ENCODE results near the gene REC114. TPM values are rescaled to one million over a fixed set of nuclear protein-coding genes. Genes with fewer than 3 reads are reported as not detected.

Gene REC114
- total and polyA plus RNA-seq, 10 of the 15 experiments (the other 5 are each of a cell fraction or from before 2014, with no cell fraction given): not detected

- Histone ChIP-seq H2AFZ (ENCODE audit: control insufficient read depth, low read depth, low read length) (no peak overlapping the region), H3K27me3 (replicated peaks in 1 of 2; ENCODE audit: control insufficient read depth in 2 of 2, insufficient read depth in 2 of 2, low read length in 1 of 2) (no peaks in the 10 kb centered on the region), H3K79me2 (ENCODE audit: control insufficient read depth, insufficient read depth, low read length) (no peaks in the 10 kb centered on the region), H3K27ac (ENCODE audit: control insufficient read depth, insufficient read depth) (no peak overlapping the region), H3K36me3 (ENCODE audit: control insufficient read depth in 2 of 2, insufficient read depth in 2 of 2, low read length in 1 of 2) (no peaks in the 10 kb centered on the region), H3K9me3 (replicated peaks; ENCODE audit: control insufficient read depth, insufficient read depth, low read length) (no peaks in the 10 kb centered on the region), H3K4me1 (ENCODE audit: control insufficient read depth, insufficient read depth, low read length) (no peaks in the 10 kb centered on the region), H4K20me1 (ENCODE audit: control insufficient read depth, insufficient read depth) (no peaks in the 10 kb centered on the region), H3K9ac (ENCODE audit: control insufficient read depth, insufficient read depth, low read length) (no peak overlapping the region), H3K4me2 (ENCODE audit: control insufficient read depth, insufficient read depth) (no peak overlapping the region), H3K4me3 (no peak overlapping the region)
- TF ChIP-seq NFYA (IDR thresholded peaks at IDR 0.05; ENCODE audit: borderline replicate concordance, low read depth, low read length) (no peak), PBX3 (IDR thresholded peaks at IDR 0.05; ENCODE audit: insufficient replicate concordance, low read depth, low read length) (no peak), REST (IDR thresholded peaks at IDR 0.05; ENCODE audit: low read depth, low read length) (no peak), TBL1XR1 (IDR thresholded peaks at IDR 0.05; ENCODE audit: low read depth, low read length) (no peak), SREBF2 (IDR thresholded peaks at IDR 0.05; ENCODE audit: low read length) (no peak)
- DNase-seq (ENCODE audit: low read depth, low spot score) (no peak), ATAC-seq (no peak), FAIRE-seq (no peak)
- in situ Hi-C loops (cut with MboI): no loop called here
- ChIA-PET CTCF (no interaction called here), RAD21 (ENCODE audit: unreplicated experiment) (no interaction called here), SMC1A (ENCODE audit: uncharacterized antibody, unreplicated experiment) (no interaction called here), POLR2A (no interaction called here)
- intact Hi-C loops (cut with micrococcal nuclease; ENCODE audit: unreplicated experiment): no loop called here
- BruUV-seq (replicated peaks): no TSS peak
- WGBS (ENCODE audit: insufficient coverage, insufficient replicate concordance, low lambda C conversion rate, missing lambda C conversion rate): 29% methylated on average over 3 of the region's 3 CpGs
These were observed 39.2 kb downstream of the REC114 start for GRCh38 chr15:73482166-73482565.

All from GM12878 (cell line).